ENCODE measurements around the gene PDE11A. TPM values are rescaled to one million over a fixed set of nuclear protein-coding genes. Genes with fewer than 3 reads are reported as not detected.
A peak's percentile ranks its signal among the peaks of the same experiment; 100 is the strongest.

PDE11A gene
- total and polyA plus RNA-seq, 2 experiments from 2014 or later: 0.34 to 0.86 TPM

GRCh38 chr2:178101321-178102079, 28.9 kb upstream of the PDE11A start:
- no peaks in the 10 kb centered on the region for H3K27me3 ChIP-seq (replicated peaks; ENCODE audit: insufficient read depth)
- H3K9me3 ChIP-seq (ENCODE audit: low read depth): no peaks in the 10 kb centered on the region
- DNase-seq: peak; percentile 15
- no peak overlapping the region for H3K9ac ChIP-seq
- H3K27ac ChIP-seq: no peak overlapping the region
- H3K4me3 ChIP-seq: no peak overlapping the region
- H4K20me1 ChIP-seq (ENCODE audit: insufficient read depth): no peaks in the 10 kb centered on the region
- H2AFZ ChIP-seq: no peak overlapping the region
- WGBS, 2 experiments (ENCODE audit: low coverage in 1 of 2, low lambda C conversion rate in 2 of 2, missing lambda C conversion rate in 2 of 2): 93 to 94% methylated on average over 3 of the region's 3 CpGs
- in situ Hi-C loops (cut with MboI): no loop called here
- no peaks in the 10 kb centered on the region for H3K4me1 ChIP-seq (ENCODE audit: insufficient read depth)
- H3K4me2 ChIP-seq (ENCODE audit: unreplicated experiment): no peak overlapping the region
- H3K79me2 ChIP-seq (ENCODE audit: insufficient read depth): no peaks in the 10 kb centered on the region
- no peak for TF ChIP-seq EZH2 (IDR thresholded peaks at IDR 0.05; ENCODE audit: insufficient read depth, poor library complexity, severe bottlenecking)
- TF ChIP-seq EZH2phosphoT487 (IDR thresholded peaks at IDR 0.05; ENCODE audit: insufficient read depth, low read depth): no peak
- H3K9me2 ChIP-seq (ENCODE audit: insufficient read depth): no peaks in the 10 kb centered on the region
- H3F3A ChIP-seq (ENCODE audit: insufficient read depth): no peaks in the 10 kb centered on the region
- no peaks in the 10 kb centered on the region for H3K36me3 ChIP-seq (ENCODE audit: low read depth)

- H3K9me2 ChIP-seq (ENCODE audit: insufficient read depth): no peaks in the 10 kb centered on the region
- no peaks in the 10 kb centered on the region for H3K79me2 ChIP-seq (ENCODE audit: insufficient read depth)
- no peaks in the 10 kb centered on the region for H3K4me1 ChIP-seq (ENCODE audit: insufficient read depth)
- H3K4me2 ChIP-seq (ENCODE audit: unreplicated experiment): no peak overlapping the region
- in situ Hi-C loops (cut with MboI): no loop called here
- TF ChIP-seq EZH2 (IDR thresholded peaks at IDR 0.05; ENCODE audit: insufficient read depth, poor library complexity, severe bottlenecking) (no peak), EZH2phosphoT487 (IDR thresholded peaks at IDR 0.05; ENCODE audit: insufficient read depth, low read depth) (no peak)
- H3K36me3 ChIP-seq (ENCODE audit: low read depth): no peaks in the 10 kb centered on the region
- no peaks in the 10 kb centered on the region for H3K9me3 ChIP-seq (ENCODE audit: low read depth)
- no peaks in the 10 kb centered on the region for H3F3A ChIP-seq (ENCODE audit: insufficient read depth)
- H3K27ac ChIP-seq: no peak overlapping the region
- no peak overlapping the region for H3K4me3 ChIP-seq
- H3K27me3 ChIP-seq (replicated peaks; ENCODE audit: insufficient read depth): no peaks in the 10 kb centered on the region
- no peaks in the 10 kb centered on the region for H4K20me1 ChIP-seq (ENCODE audit: insufficient read depth)
- no peak overlapping the region for H2AFZ ChIP-seq
- DNase-seq: no peak
- no peak overlapping the region for H3K9ac ChIP-seq
Measured at GRCh38 chr2:178093471-178093870, 20.9 kb upstream of the PDE11A start.

- H3K9ac ChIP-seq: no peak overlapping the region
- H3K4me1 ChIP-seq (ENCODE audit: insufficient read depth): no peaks in the 10 kb centered on the region
- no peaks in the 10 kb centered on the region for H4K20me1 ChIP-seq (ENCODE audit: insufficient read depth)
- TF ChIP-seq EZH2 (IDR thresholded peaks at IDR 0.05; ENCODE audit: insufficient read depth, poor library complexity, severe bottlenecking) (no peak), EZH2phosphoT487 (IDR thresholded peaks at IDR 0.05; ENCODE audit: insufficient read depth, low read depth) (no peak)
- H3F3A ChIP-seq (ENCODE audit: insufficient read depth): no peaks in the 10 kb centered on the region
- H3K79me2 ChIP-seq (ENCODE audit: insufficient read depth): no peaks in the 10 kb centered on the region
- no peak for DNase-seq
- H3K27me3 ChIP-seq (replicated peaks; ENCODE audit: insufficient read depth): no peaks in the 10 kb centered on the region
- H3K27ac ChIP-seq: no peak overlapping the region
- H3K36me3 ChIP-seq (ENCODE audit: low read depth): no peaks in the 10 kb centered on the region
- no peak overlapping the region for H3K4me2 ChIP-seq (ENCODE audit: unreplicated experiment)
- no peak overlapping the region for H2AFZ ChIP-seq
- no peaks in the 10 kb centered on the region for H3K9me3 ChIP-seq (ENCODE audit: low read depth)
- H3K4me3 ChIP-seq: no peak overlapping the region
- WGBS, 2 experiments (ENCODE audit: low coverage in 1 of 2, low lambda C conversion rate in 2 of 2, missing lambda C conversion rate in 2 of 2): 57% methylated on average over 6 of the region's 6 CpGs
- H3K9me2 ChIP-seq (ENCODE audit: insufficient read depth): no peaks in the 10 kb centered on the region
- in situ Hi-C loops (cut with MboI): no loop called here
Measured at GRCh38 chr2:178088774-178089270, 16.2 kb upstream of the PDE11A start.

DNA sequence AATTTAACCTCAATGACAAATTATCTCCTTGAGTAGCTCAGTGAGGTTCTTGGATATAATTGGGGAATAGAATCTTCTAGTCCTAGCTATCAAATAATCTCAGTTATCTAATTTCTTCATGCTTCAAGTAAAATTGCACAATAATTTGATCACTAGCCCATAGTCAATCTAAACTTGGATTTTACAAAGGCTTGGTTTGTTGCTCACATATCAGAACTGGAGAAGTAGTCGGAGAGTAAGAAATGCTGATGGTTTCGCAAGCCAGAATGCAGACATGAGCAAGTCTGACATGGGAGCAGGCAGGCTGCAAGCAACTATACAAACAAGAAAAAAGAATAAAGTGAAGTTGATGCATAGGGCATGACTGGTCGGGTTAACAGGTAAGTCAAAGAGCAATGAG, 11.7 kb upstream of the PDE11A start:
- H3K4me3 ChIP-seq: no peak overlapping the region
- no peak for TF ChIP-seq EZH2phosphoT487 (IDR thresholded peaks at IDR 0.05; ENCODE audit: insufficient read depth, low read depth)
- TF ChIP-seq EZH2 (IDR thresholded peaks at IDR 0.05; ENCODE audit: insufficient read depth, poor library complexity, severe bottlenecking): no peak
- WGBS, 2 experiments (ENCODE audit: low coverage in 1 of 2, low lambda C conversion rate in 2 of 2, missing lambda C conversion rate in 2 of 2): 59 to 68% methylated on average over 3 of the region's 3 CpGs
- no peak overlapping the region for H3K4me2 ChIP-seq (ENCODE audit: unreplicated experiment)
- no peaks in the 10 kb centered on the region for H4K20me1 ChIP-seq (ENCODE audit: insufficient read depth)
- no peaks in the 10 kb centered on the region for H3K79me2 ChIP-seq (ENCODE audit: insufficient read depth)
- H3K27me3 ChIP-seq (replicated peaks; ENCODE audit: insufficient read depth): no peaks in the 10 kb centered on the region
- no peaks in the 10 kb centered on the region for H3K36me3 ChIP-seq (ENCODE audit: low read depth)
- no peak overlapping the region for H3K27ac ChIP-seq
- H2AFZ ChIP-seq: no peak overlapping the region
- in situ Hi-C loops (cut with MboI): no loop called here
- no peaks in the 10 kb centered on the region for H3K9me2 ChIP-seq (ENCODE audit: insufficient read depth)
- H3K4me1 ChIP-seq (ENCODE audit: insufficient read depth): no peaks in the 10 kb centered on the region
- H3F3A ChIP-seq (ENCODE audit: insufficient read depth): no peaks in the 10 kb centered on the region
- no peak overlapping the region for H3K9ac ChIP-seq
- DNase-seq: no peak
- H3K9me3 ChIP-seq (ENCODE audit: low read depth): no peaks in the 10 kb centered on the region

All from GM23248 (cell line).